CD4-positive, CD25-positive, alpha-beta regulatory T cell (primary cell): ENCODE results near the gene ADGRG6. TPM values are rescaled to one million over a fixed set of nuclear protein-coding genes. Genes with fewer than 3 reads are reported as not detected.

Experiments
- ATAC-seq, 2 donors: fragments of 150-1000 bp; cut with Tn5 transposase; one replicate each; pipeline ENCODE4 v1.10.0; 2021; ENCODE audit warnings: low read depth in 2 of 2, moderate number of reproducible peaks in 2 of 2, moderate library complexity in 1 of 2
- DNase-seq, 3 donors: peaks; one replicate each; pipeline versions ENCODE4 v3.0.0 to v3.0.0-alpha.2; 2012 to 2022; ENCODE audit warnings: mixed read lengths in 1 of 3
- H3K27ac ChIP-seq: one replicate; pipeline ENCODE4 v1.7.0; 2013; ENCODE audit warnings: mild to moderate bottlenecking, low read length; ENCODE audit not compliant: insufficient read depth, poor library complexity, severe bottlenecking
- H3K27me3 ChIP-seq: one replicate; pipeline ENCODE4 v1.7.0; 2013; ENCODE audit warnings: low read length; ENCODE audit not compliant: control insufficient read depth, insufficient read depth
- H3K36me3 ChIP-seq: one replicate; pipeline ENCODE4 v1.7.0; 2013; ENCODE audit warnings: mild to moderate bottlenecking, low read length, moderate library complexity; ENCODE audit not compliant: control insufficient read depth, insufficient read depth
- H3K4me1 ChIP-seq: 2 replicates; pipeline ENCODE4 v1.7.0; 2013; ENCODE audit warnings: mild to moderate bottlenecking, low read length; ENCODE audit not compliant: insufficient read depth, control insufficient read depth, poor library complexity, severe bottlenecking
- H3K4me3 ChIP-seq: one replicate; pipeline ENCODE4 v1.7.0; 2013; ENCODE audit warnings: low read depth, mild to moderate bottlenecking, low read length, moderate library complexity
- H3K9me3 ChIP-seq, 2 experiments: 1 replicate in 1 of 2; 2 replicates in 1 of 2; pipeline ENCODE4 v1.7.0; 2013; ENCODE audit warnings: low read length in 2 of 2, mild to moderate bottlenecking in 1 of 2, moderate library complexity in 1 of 2; ENCODE audit not compliant: control insufficient read depth in 2 of 2
- H3K27ac Mint-ChIP-seq, 3 donors: one replicate each; pipeline ENCODE4 v1.8.0; 2020 to 2022; ENCODE audit warnings: mild to moderate bottlenecking in 3 of 3, mixed read lengths in 3 of 3, moderate library complexity in 2 of 3
- H3K27me3 Mint-ChIP-seq: one replicate; pipeline ENCODE4 v1.8.0; 2022; ENCODE audit warnings: mild to moderate bottlenecking, mixed read lengths
- H3K36me3 Mint-ChIP-seq: one replicate; pipeline ENCODE4 v1.8.0; 2020; ENCODE audit warnings: mixed read lengths
- H3K4me1 Mint-ChIP-seq, 4 donors: one replicate each; pipeline ENCODE4 v1.8.0; 2020 to 2022; ENCODE audit warnings: mixed read lengths in 4 of 4, mild to moderate bottlenecking in 1 of 4
- H3K4me3 Mint-ChIP-seq, 4 donors: one replicate each; pipeline ENCODE4 v1.8.0; 2020 to 2022; ENCODE audit warnings: mild to moderate bottlenecking in 4 of 4, mixed read lengths in 4 of 4, moderate library complexity in 3 of 4
- H3K9me3 Mint-ChIP-seq, 7 donors: one replicate each; pipeline ENCODE4 v1.8.0; 2020 to 2022; ENCODE audit warnings: mixed read lengths in 7 of 7, mild to moderate bottlenecking in 3 of 7, moderate library complexity in 2 of 7
- polyA plus RNA-seq, 4 donors: library from polyadenylated mRNA; unstranded; fragments of 300-500 nt; fragmentation: Illumina TruSeq; gene quantifications; one replicate each; pipeline ENCODE4 v1.2.3, GENCODE V29; 2021
- total RNA-seq: library from RNA; stranded (reverse); gene quantifications from one replicate; pipeline ENCODE4 v1.2.3, GENCODE V29; 2022

ADGRG6 gene
- total and polyA plus RNA-seq, 5 donors from 2014 or later = 0.74 TPM; not detected in 4

- H3K4me1 Mint-ChIP-seq = no peaks in the 10 kb centered on the region
- DNase-seq (no peak), ATAC-seq (no peak)
- H3K27me3 ChIP-seq = no peaks in the 10 kb centered on the region
- H3K36me3 Mint-ChIP-seq = no peaks in the 10 kb centered on the region
- no peak overlapping the region for H3K4me3 Mint-ChIP-seq
- no peaks in the 10 kb centered on the region for H3K4me1 ChIP-seq
- peaks cover 6% of the 10 kb centered on the region for H3K27me3 Mint-ChIP-seq
- peaks cover 0 to 5% (median 0%) of the 10 kb centered on the region in 7 donors for H3K9me3 Mint-ChIP-seq
- no peak overlapping the region for H3K27ac ChIP-seq
- H3K9me3 ChIP-seq = no peaks in the 10 kb centered on the region
- no peak overlapping the region for H3K27ac Mint-ChIP-seq
- H3K4me3 ChIP-seq = no peak overlapping the region
- no peaks in the 10 kb centered on the region for H3K36me3 ChIP-seq
Measured at GRCh38 chr6:142455957-142456589, 154.3 kb downstream of the ADGRG6 start.

- H3K4me1 Mint-ChIP-seq = no peaks in the 10 kb centered on the region
- H3K27me3 ChIP-seq = no peaks in the 10 kb centered on the region
- H3K27ac ChIP-seq = no peak overlapping the region
- H3K4me1 ChIP-seq = no peaks in the 10 kb centered on the region
- H3K4me3 ChIP-seq = no peak overlapping the region
- peaks cover 6% of the 10 kb centered on the region for H3K27me3 Mint-ChIP-seq
- no peaks in the 10 kb centered on the region for H3K36me3 Mint-ChIP-seq
- ATAC-seq (no peak), DNase-seq (no peak)
- peaks cover 0 to 11% (median 2%) of the 10 kb centered on the region in 7 donors for H3K9me3 Mint-ChIP-seq
- no peaks in the 10 kb centered on the region for H3K36me3 ChIP-seq
- H3K9me3 ChIP-seq = peaks cover 4 to 5% of the 10 kb centered on the region in 2 experiments
- H3K4me3 Mint-ChIP-seq = no peak overlapping the region
- H3K27ac Mint-ChIP-seq = no peak overlapping the region
Measured at GRCh38 chr6:142457638-142458406, 156.0 kb downstream of the ADGRG6 start.

- Histone ChIP-seq H3K4me1 (no peaks in the 10 kb centered on the region), H3K36me3 (no peaks in the 10 kb centered on the region), H3K9me3 (peaks cover 4 to 5% of the 10 kb centered on the region in 2 experiments), H3K4me3 (no peak overlapping the region), H3K27me3 (no peaks in the 10 kb centered on the region), H3K27ac (no peak overlapping the region)
- Mint-ChIP-seq H3K9me3 (peaks cover 0 to 11% (median 4%) of the 10 kb centered on the region in 7 donors), H3K27ac (no peak overlapping the region), H3K36me3 (no peaks in the 10 kb centered on the region), H3K27me3 (peaks cover 6% of the 10 kb centered on the region), H3K4me1 (no peaks in the 10 kb centered on the region), H3K4me3 (no peak overlapping the region)
- no peak for ATAC-seq
- DNase-seq = no peak
Measured at GRCh38 chr6:142458836-142459235, 157.0 kb downstream of the ADGRG6 start.

- no peaks in the 10 kb centered on the region for H3K4me1 ChIP-seq
- Mint-ChIP-seq H3K9me3 (peaks cover 0 to 11% (median 4%) of the 10 kb centered on the region in 7 donors), H3K27ac (no peak overlapping the region), H3K27me3 (peaks cover 6% of the 10 kb centered on the region), H3K4me1 (no peaks in the 10 kb centered on the region), H3K36me3 (no peaks in the 10 kb centered on the region), H3K4me3 (no peak overlapping the region)
- DNase-seq (no peak), ATAC-seq (no peak)
- H3K27me3 ChIP-seq = no peaks in the 10 kb centered on the region
- H3K4me3 ChIP-seq = no peak overlapping the region
- H3K36me3 ChIP-seq = no peaks in the 10 kb centered on the region
- peaks cover 4 to 5% of the 10 kb centered on the region in 2 experiments for H3K9me3 ChIP-seq
- no peak overlapping the region for H3K27ac ChIP-seq
Measured at GRCh38 chr6:142459271-142459670, 157.5 kb downstream of the ADGRG6 start.

GRCh38 chr6:142462260-142462659 is 160.5 kb downstream of the ADGRG6 start:
- no peaks in the 10 kb centered on the region for H3K36me3 Mint-ChIP-seq

GRCh38 chr6:142463988-142464387 is 162.2 kb downstream of the ADGRG6 start:
- Mint-ChIP-seq H3K4me1 (no peaks in the 10 kb centered on the region), H3K27me3 (no peaks in the 10 kb centered on the region), H3K4me3 (no peak overlapping the region), H3K27ac (no peak overlapping the region), H3K36me3 (no peaks in the 10 kb centered on the region), H3K9me3 (peaks cover 0 to 11% (median 4%) of the 10 kb centered on the region in 7 donors)
- DNase-seq (no peak), ATAC-seq (no peak)
- H3K9me3 ChIP-seq = peaks cover 4 to 5% of the 10 kb centered on the region in 2 experiments
- peaks cover 2% of the 10 kb centered on the region for H3K27me3 ChIP-seq
- H3K36me3 ChIP-seq = no peaks in the 10 kb centered on the region
- H3K27ac ChIP-seq = no peak overlapping the region
- no peaks in the 10 kb centered on the region for H3K4me1 ChIP-seq
- no peak overlapping the region for H3K4me3 ChIP-seq

More at GRCh38 chr6:142462260-142462659, 160.5 kb downstream of the ADGRG6 start:
- peaks cover 0 to 11% (median 4%) of the 10 kb centered on the region in 7 donors for H3K9me3 Mint-ChIP-seq
- H3K27ac ChIP-seq = no peak overlapping the region
- H3K4me3 Mint-ChIP-seq = no peak overlapping the region
- no peak for DNase-seq
- no peaks in the 10 kb centered on the region for H3K4me1 ChIP-seq
- peaks cover 1% of the 10 kb centered on the region for H3K27me3 Mint-ChIP-seq
- H3K27me3 ChIP-seq = peaks cover 2% of the 10 kb centered on the region
- peaks cover 4 to 5% of the 10 kb centered on the region in 2 experiments for H3K9me3 ChIP-seq
- ATAC-seq = no peak
- H3K27ac Mint-ChIP-seq = no peak overlapping the region
- no peak overlapping the region for H3K4me3 ChIP-seq
- no peaks in the 10 kb centered on the region for H3K4me1 Mint-ChIP-seq
- no peaks in the 10 kb centered on the region for H3K36me3 ChIP-seq

GRCh38 chr6:142469220-142469619 is 167.4 kb downstream of the ADGRG6 start:
- H3K36me3 ChIP-seq = no peaks in the 10 kb centered on the region
- H3K36me3 Mint-ChIP-seq = no peaks in the 10 kb centered on the region
- H3K4me1 ChIP-seq = no peaks in the 10 kb centered on the region
- H3K27ac ChIP-seq = no peak overlapping the region
- no peaks in the 10 kb centered on the region for H3K4me1 Mint-ChIP-seq
- peaks cover 0 to 5% (median 0%) of the 10 kb centered on the region in 7 donors for H3K9me3 Mint-ChIP-seq
- ATAC-seq (no peak), DNase-seq (no peak)
- H3K4me3 ChIP-seq = no peak overlapping the region
- no peak overlapping the region for H3K4me3 Mint-ChIP-seq
- H3K27ac Mint-ChIP-seq = no peak overlapping the region
- no peaks in the 10 kb centered on the region for H3K9me3 ChIP-seq
- H3K27me3 ChIP-seq = peaks cover 2% of the 10 kb centered on the region
- no peaks in the 10 kb centered on the region for H3K27me3 Mint-ChIP-seq
